Body of pancreas (tissue), 4 donors: ENCODE results near the gene SESTD1. TPM values are rescaled to one million over a fixed set of nuclear protein-coding genes. Genes with fewer than 3 reads are reported as not detected.

Experiments
- ATAC-seq: fragments of 150-250 bp; one replicate; pipeline ENCODE4 v1.9.1; 2016
- DNase-seq, 4 donors: peaks; one replicate each; pipeline ENCODE4 v3.0.0-alpha.2; 2019
- H3K27ac ChIP-seq, 4 donors: fragments of 200-600 bp; sonication (generic); 1 replicate in 3 of 4; 2 replicates in 1 of 4; pipeline versions ENCODE4 v1.5.1 to v1.6.1; 2016 to 2019; ENCODE audit warnings: mild to moderate bottlenecking in 1 of 4, mixed read lengths in 1 of 4, moderate library complexity in 1 of 4
- H3K27me3 ChIP-seq, 2 donors: fragments of 200-600 bp; sonication (generic); one replicate each; pipeline ENCODE4 v1.6.0; 2016; ENCODE audit warnings: mild to moderate bottlenecking in 1 of 2
- H3K36me3 ChIP-seq, 2 donors: fragments of 200-600 bp; sonication (generic); replicated peaks in 1 of 2; 2 replicates each; pipeline ENCODE4 v1.5.1; 2016; ENCODE audit warnings: low read depth in 2 of 2; ENCODE audit not compliant: insufficient read depth in 1 of 2
- H3K4me1 ChIP-seq: fragments of 200-600 bp; sonication (generic); one replicate; pipeline ENCODE4 v1.6.0; 2016
- H3K4me3 ChIP-seq, 2 donors: fragments of 200-600 bp; sonication (generic); 1 replicate in 1 of 2; 2 replicates in 1 of 2; pipeline ENCODE4 v1.5.1; 2016 to 2019
- H3K9me3 ChIP-seq, 3 donors: fragments of 200-600 bp; sonication (generic); 1 replicate in 2 of 3; 2 replicates in 1 of 3; pipeline ENCODE4 v1.5.1; 2016
- POLR2A ChIP-seq, 3 donors: fragments of 450-650 bp; IDR thresholded peaks; one replicate each; pipeline ENCODE4 v1.6.1; 2016; ENCODE audit warnings: antibody characterized with exemption in 3 of 3, mild to moderate bottlenecking in 2 of 3
- WGBS, 2 donors: methylation state at CpG; one replicate each; pipeline ENCODE4 v1.1.5; 2017; 5-methylcytosine and 5-hydroxymethylcytosine counted together
- intact Hi-C: fragments of 100-400 bp; cut with DNase I; formaldehyde crosslinking; loops from one replicate; pipeline ENCODE4 v1.15.1; 2023
- total RNA-seq, 2 donors: library from RNA; depleted of rRNA; stranded (reverse); fragments of >200 nt; gene quantifications; one replicate each; pipeline ENCODE4 v1.1.0, GENCODE V29; 2016
- TF ChIP-seq, protein P1 (sequence below), 7 experiments: fragments of 450-650 bp in 4 of 7; fragments of 200-600 bp in 3 of 7; sonication (generic) in 3 of 7; IDR thresholded peaks; one replicate each; pipeline ENCODE4 v1.5.1; 2016 to 2019; ENCODE audit warnings: antibody characterized with exemption in 7 of 7

Gene SESTD1
- total RNA-seq, 2 donors from 2014 or later, result 13.2 to 24.4 TPM

DNA sequence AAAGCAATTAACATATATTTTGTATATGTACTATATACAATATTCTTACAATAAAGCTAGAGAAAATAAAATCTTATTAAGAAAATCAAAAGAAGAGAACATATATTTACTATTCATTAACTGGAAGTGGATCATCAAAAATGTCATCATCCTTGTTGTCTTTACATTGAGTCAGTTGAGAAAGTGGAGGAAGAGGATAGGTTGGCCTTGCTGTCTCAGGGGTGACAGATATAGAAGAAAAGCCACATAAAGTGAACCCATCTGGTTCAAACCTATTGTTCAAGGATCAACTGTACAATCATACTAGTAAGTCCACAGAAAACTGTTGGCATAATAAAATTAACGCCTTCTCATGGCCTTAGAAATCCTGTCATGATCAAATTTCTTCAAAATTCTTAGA, 26.6 kb downstream of the SESTD1 start:
- ATAC-seq, result no peak
- WGBS, 2 donors, result 97 to 100% methylated on average over 1 of the region's 1 CpG
- peaks cover 28% of the 10 kb centered on the region for H3K4me1 ChIP-seq

GRCh38 chr2:179237209-179237946, 27.3 kb downstream of the SESTD1 start:
- Histone ChIP-seq H3K27ac (no peak overlapping the region), H3K9me3 (no peaks in the 10 kb centered on the region), H3K4me3 (no peak overlapping the region), H3K36me3 (no peaks in the 10 kb centered on the region), H3K4me1 (peaks cover 28% of the 10 kb centered on the region), H3K27me3 (no peaks in the 10 kb centered on the region)
- ATAC-seq (no peak), DNase-seq (no peak)
- intact Hi-C loops, result no loop called here
- WGBS, 2 donors, result 82 to 87% methylated on average over 3 of the region's 3 CpGs
- TF ChIP-seq, protein P1, sequence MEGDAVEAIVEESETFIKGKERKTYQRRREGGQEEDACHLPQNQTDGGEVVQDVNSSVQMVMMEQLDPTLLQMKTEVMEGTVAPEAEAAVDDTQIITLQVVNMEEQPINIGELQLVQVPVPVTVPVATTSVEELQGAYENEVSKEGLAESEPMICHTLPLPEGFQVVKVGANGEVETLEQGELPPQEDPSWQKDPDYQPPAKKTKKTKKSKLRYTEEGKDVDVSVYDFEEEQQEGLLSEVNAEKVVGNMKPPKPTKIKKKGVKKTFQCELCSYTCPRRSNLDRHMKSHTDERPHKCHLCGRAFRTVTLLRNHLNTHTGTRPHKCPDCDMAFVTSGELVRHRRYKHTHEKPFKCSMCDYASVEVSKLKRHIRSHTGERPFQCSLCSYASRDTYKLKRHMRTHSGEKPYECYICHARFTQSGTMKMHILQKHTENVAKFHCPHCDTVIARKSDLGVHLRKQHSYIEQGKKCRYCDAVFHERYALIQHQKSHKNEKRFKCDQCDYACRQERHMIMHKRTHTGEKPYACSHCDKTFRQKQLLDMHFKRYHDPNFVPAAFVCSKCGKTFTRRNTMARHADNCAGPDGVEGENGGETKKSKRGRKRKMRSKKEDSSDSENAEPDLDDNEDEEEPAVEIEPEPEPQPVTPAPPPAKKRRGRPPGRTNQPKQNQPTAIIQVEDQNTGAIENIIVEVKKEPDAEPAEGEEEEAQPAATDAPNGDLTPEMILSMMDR (IDR thresholded peaks at IDR 0.05), result no peak
- TF ChIP-seq POLR2A (IDR thresholded peaks at IDR 0.05), result no peak

More for the DNA sequence above, 26.6 kb downstream of the SESTD1 start:
- H3K4me3 ChIP-seq, result no peak overlapping the region
- intact Hi-C loops, result no loop called here
- H3K36me3 ChIP-seq, result no peaks in the 10 kb centered on the region
- no peak for TF ChIP-seq POLR2A (IDR thresholded peaks at IDR 0.05)
- TF ChIP-seq, protein P1 (IDR thresholded peaks at IDR 0.05), result no peak
- H3K9me3 ChIP-seq, result no peaks in the 10 kb centered on the region
- DNase-seq, result no peak
- no peak overlapping the region for H3K27ac ChIP-seq
- H3K27me3 ChIP-seq, result no peaks in the 10 kb centered on the region

DNA sequence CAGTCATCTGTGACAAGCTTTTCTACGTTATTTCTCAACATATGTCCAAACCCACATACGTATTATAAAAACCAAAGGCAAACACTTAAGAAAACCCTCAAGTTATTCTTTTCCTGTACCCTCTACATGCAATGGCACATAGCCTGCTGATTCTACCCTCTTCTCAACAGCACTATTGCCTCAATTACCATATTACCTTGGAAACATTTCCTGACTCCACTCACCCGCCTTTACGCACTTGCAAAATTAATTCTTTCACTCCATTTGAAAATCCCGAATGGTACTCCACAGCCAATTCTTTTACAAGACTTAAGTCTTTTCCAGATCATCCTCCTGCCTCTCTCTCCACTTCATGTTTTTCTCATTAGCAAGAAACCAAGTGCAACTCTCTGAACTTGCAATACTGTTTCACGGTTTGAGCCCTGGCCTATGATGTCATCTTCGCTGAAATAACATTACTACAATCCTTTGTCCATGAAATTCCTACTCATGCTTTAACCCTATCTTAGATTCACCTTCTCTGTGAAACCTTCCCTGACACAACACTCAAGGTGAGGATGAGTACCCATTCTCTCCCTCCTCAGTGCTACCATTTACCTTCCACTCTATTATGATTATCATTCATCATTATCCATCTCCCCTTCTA, 29.0 kb downstream of the SESTD1 start:
- no peak for ATAC-seq
- no peak overlapping the region for H3K27ac ChIP-seq
- no peaks in the 10 kb centered on the region for H3K9me3 ChIP-seq
- no peaks in the 10 kb centered on the region for H3K36me3 ChIP-seq
- DNase-seq, result no peak
- 78 to 94% methylated on average over 7 of the region's 7 CpGs for WGBS, 2 donors
- peaks cover 27% of the 10 kb centered on the region for H3K4me1 ChIP-seq
- TF ChIP-seq POLR2A (IDR thresholded peaks at IDR 0.05), result no peak
- TF ChIP-seq, protein P1 (IDR thresholded peaks at IDR 0.05), result no peak
- intact Hi-C loops, result no loop called here
- H3K4me3 ChIP-seq, result no peak overlapping the region
- H3K27me3 ChIP-seq, result no peaks in the 10 kb centered on the region

DNA sequence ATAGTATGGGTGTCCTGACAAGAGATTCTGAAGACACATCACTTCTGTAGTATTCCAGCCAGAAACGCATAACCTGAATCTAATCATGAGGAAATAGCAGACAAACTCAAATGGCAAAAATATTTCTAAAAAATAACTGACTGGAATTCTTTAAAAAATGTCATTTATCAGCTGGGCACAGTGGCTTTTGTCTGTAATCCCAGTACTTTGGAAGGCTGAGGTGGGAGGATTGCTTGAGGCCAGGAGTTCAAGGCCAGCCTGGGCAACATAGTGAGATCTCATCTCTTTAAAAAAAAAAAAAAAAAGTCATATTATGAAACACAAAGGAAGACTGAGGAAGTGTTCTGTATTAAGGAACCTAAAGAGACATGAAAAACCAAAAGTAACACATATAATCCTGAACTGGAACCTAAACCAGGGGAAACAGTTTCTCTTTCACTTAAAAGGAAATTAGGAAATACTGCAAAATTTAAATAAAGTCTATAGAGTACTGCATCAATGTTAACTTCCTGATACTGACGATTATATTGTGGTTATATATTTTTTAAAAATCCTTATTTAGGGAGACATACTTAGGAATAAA, 29.9 kb downstream of the SESTD1 start:
- no peak for DNase-seq
- peaks cover 18% of the 10 kb centered on the region for H3K4me1 ChIP-seq
- TF ChIP-seq POLR2A (IDR thresholded peaks at IDR 0.05), result no peak
- TF ChIP-seq, protein P1 (IDR thresholded peaks at IDR 0.05), result no peak
- intact Hi-C loops, result no loop called here
- no peaks in the 10 kb centered on the region for H3K27me3 ChIP-seq
- H3K27ac ChIP-seq, result no peak overlapping the region
- no peak overlapping the region for H3K4me3 ChIP-seq
- no peaks in the 10 kb centered on the region for H3K9me3 ChIP-seq
- ATAC-seq, result no peak
- no peaks in the 10 kb centered on the region for H3K36me3 ChIP-seq
- WGBS, 2 donors, result 77 to 83% methylated on average over 2 of the region's 2 CpGs
